ENCODE measurements around the gene DNAJC18. TPM values are rescaled to one million over a fixed set of nuclear protein-coding genes. Genes with fewer than 3 reads are reported as not detected.

Gene DNAJC18
- total and polyA plus RNA-seq, 5 experiments from 2014 or later = 2.8 to 9.1 (median 5.1) TPM

DNA sequence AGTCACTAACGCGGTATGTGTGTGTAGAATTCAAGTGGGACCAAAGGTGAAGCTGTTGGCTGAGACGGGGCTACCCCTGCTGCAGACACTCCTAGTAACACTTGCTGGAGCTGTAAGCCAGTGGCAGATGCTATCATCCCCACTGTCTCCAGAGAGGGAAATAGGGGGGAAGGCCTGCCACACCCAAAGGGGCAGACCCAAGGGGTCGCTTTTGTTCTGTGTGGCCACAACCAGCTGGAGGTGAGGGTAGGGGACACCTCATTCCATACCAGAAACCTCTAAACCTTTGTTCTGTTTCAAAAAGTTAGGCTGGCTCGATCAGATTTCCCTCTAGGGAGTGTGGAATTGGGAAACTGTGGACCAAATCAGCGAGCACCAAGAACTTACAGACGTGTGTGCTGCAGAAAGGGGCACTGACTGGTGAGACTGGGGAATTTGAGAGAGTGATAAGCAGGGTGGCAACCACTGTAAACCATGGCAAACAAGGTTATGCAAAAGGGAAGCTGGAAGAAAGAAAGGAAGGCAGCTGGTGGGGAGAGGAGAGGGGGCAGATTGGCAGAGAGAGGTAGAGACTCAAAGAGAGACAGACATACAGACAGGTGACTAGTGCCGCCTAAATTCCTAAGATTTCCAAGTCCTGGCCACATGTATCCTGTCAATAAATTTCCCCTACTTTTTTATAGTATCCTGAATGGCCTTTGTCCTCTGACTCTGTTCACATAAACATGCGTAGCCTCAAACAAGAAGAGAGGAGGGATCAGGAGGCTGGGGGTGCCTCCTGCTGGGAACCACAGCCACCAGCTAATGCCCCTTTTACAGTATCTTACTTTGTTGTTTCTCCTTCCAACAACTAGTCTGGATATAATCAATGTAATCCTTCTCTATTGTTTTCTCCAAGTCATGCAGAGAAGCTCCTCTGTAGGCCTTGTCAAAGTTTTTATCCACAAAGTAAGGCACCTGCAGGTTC, 19.8 kb downstream of the DNAJC18 start:
- H3K9me3 Mint-ChIP-seq = no peaks in the 10 kb centered on the region
- no peak for DNase-seq
- H3K27ac Mint-ChIP-seq = no peak overlapping the region
- H3K4me3 Mint-ChIP-seq = no peak overlapping the region
- no peak for ATAC-seq
- POLR2A ChIA-PET = interaction anchor here (0.5 to 4.0 kb wide), 4 partner anchors 57 to 103 kb away, joined by 3 to 50 read pairs (median 6); no protein-coding TSS in a partner anchor
- peaks cover 0 to 46% (median 32%) of the 10 kb centered on the region in 3 donors for H3K36me3 Mint-ChIP-seq
- H3K4me1 Mint-ChIP-seq = peaks cover 4 to 10% (median 6%) of the 10 kb centered on the region in 4 donors
- H3K27me3 Mint-ChIP-seq = no peaks in the 10 kb centered on the region

DNA sequence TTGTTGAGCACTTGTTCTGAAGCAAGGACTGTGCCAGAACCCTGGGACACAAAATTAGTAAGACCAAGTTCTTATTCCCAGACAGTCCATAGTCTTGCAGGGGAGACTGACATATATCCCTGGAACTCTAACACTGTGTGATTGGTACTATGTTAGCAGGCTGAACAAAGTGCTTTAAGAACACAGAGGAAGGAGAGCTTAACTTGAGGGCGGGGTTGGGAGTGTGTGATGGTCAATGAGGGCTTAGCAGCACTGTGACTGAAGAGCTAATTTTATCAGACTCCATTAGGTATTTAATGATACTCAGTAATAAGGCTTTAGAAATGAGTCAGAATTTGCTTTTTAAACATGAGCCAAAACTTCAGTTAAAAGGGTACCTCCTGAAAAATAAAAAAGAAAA, 20.5 kb downstream of the DNAJC18 start:
- H3K36me3 Mint-ChIP-seq = peaks cover 0 to 39% (median 27%) of the 10 kb centered on the region in 3 donors
- H3K27ac Mint-ChIP-seq = peak overlapping the region in 1 of 10 donors; percentile 47
- peaks cover 4 to 10% (median 6%) of the 10 kb centered on the region in 4 donors for H3K4me1 Mint-ChIP-seq
- POLR2A ChIA-PET = interaction anchor here (0.6 kb wide), 1 partner anchor 58 kb away, joined by 5 read pairs; no protein-coding TSS in a partner anchor
- H3K9me3 Mint-ChIP-seq = no peaks in the 10 kb centered on the region
- DNase-seq (no peak), ATAC-seq (no peak)
- no peaks in the 10 kb centered on the region for H3K27me3 Mint-ChIP-seq
- H3K4me3 Mint-ChIP-seq = no peak overlapping the region

DNA sequence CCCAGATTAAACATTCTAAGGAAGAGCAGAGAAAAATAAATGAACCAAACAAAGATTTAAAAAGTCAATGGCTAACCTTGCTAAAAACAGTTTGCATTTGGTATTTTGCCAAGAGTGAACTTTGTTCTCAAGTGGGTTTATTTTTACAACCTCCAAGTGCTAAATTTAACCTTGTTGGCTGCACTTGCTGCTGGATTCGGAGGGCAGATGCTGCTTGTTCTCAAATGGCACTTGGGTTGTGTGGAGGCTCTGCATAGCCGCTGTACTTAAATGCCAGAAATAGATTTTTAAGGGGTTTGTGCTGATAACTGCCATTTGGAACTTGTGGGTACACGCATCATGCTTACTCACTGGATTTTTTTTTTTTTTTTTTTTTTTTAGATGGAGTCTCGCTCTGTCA, 22.1 kb downstream of the DNAJC18 start:
- H3K27me3 Mint-ChIP-seq = no peaks in the 10 kb centered on the region
- H3K36me3 Mint-ChIP-seq = peaks cover 0 to 37% (median 20%) of the 10 kb centered on the region in 3 donors
- H3K4me3 Mint-ChIP-seq = no peak overlapping the region
- no peaks in the 10 kb centered on the region for H3K9me3 Mint-ChIP-seq
- no peak overlapping the region for H3K27ac Mint-ChIP-seq
- no peak for ATAC-seq
- H3K4me1 Mint-ChIP-seq = peaks cover under 1 to 3% (median 2%) of the 10 kb centered on the region in 4 donors
- no peak for DNase-seq
- POLR2A ChIA-PET = interaction anchor here (0.6 to 0.7 kb wide), 4 partner anchors 14 to 216 kb away, joined by 3 to 7 read pairs (median 3); partner anchors contain the start of gene SPATA24

DNA sequence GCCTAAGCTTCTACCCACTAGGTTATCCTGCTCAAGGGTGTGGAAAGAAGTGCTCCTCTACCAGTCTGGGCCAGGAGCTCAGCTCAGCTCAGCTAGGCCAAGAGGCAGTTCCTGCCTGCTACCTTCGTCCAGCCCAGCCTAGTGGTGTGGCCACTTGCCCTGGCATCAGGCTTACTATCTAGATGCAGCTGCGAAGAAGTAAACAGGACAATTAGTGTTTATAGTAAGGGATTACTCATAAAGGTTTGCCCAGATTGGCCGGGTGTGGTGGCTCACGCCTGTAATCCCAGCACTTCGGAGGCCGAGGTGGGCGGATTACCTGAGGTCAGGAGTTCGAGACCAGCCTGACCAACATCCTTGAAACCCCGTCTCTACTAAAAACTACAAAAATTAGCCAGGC, 22.7 kb downstream of the DNAJC18 start:
- Mint-ChIP-seq H3K4me3 (no peak overlapping the region), H3K27me3 (no peaks in the 10 kb centered on the region), H3K9me3 (no peaks in the 10 kb centered on the region), H3K36me3 (peaks cover 0 to 36% (median 20%) of the 10 kb centered on the region in 3 donors), H3K27ac (peak overlapping the region in 1 of 10 donors; percentile 8), H3K4me1 (peaks cover 0 to 3% (median 1%) of the 10 kb centered on the region in 4 donors)
- ATAC-seq (no peak), DNase-seq (no peak)
- POLR2A ChIA-PET = no interaction called here

DNA sequence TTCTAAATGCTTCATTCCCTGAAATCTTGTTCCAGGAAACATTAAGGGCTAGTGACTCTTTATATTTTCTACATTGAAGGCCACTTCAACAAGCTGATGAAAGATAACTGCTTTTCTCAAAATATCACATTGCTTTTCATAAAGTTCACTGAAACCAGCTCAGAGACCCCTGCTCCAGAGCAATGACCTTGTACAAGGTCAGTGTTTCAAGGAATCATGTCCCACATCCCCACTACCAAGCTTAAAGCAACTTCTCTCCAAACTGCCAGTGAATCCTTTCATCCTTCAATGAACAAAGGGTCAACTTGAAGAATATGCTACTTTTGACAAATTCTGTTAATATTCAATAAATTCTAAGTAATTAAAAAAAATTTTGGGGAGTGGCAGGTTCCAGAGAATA, 23.5 kb downstream of the DNAJC18 start:
- no peak for DNase-seq
- no peak for ATAC-seq
- POLR2A ChIA-PET = no interaction called here
- Mint-ChIP-seq H3K4me3 (no peak overlapping the region), H3K9me3 (no peaks in the 10 kb centered on the region), H3K27me3 (no peaks in the 10 kb centered on the region), H3K4me1 (peaks cover 0 to 3% (median 2%) of the 10 kb centered on the region in 4 donors), H3K36me3 (peaks cover 0 to 34% (median 20%) of the 10 kb centered on the region in 3 donors), H3K27ac (no peak overlapping the region)

DNA sequence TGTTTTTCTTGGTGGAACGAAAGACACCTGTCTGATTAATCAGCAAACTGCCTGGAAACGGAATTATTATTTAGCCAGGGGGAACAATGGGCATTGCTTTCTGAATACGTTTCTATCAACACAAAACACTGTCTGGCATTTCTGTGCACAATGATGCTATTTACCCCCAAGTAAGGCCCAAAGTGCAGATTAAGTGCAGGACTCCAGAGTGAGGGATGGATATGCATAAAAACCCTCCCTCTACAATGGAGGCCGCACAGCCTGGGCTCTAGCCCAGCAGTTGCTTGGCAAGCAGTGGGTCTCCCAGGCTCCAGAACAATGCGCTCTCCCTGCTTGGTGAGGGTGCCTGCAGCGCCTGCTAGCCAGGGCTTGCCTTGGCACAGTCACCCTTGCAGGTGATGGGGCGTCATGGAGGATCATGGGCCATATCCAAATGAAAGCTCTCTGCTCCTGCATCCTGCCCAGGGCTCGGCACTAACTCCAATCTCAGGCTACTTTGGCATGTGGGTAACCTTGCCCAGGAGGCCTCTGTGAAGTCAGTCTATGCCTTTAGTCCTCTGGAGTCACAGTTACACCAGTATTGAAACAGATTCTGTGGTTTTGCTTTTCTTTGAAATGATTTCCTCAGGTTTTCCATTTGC, 24.0 kb downstream of the DNAJC18 start:
- no peaks in the 10 kb centered on the region for H3K27me3 Mint-ChIP-seq
- no peaks in the 10 kb centered on the region for H3K9me3 Mint-ChIP-seq
- ATAC-seq (no peak), DNase-seq (no peak)
- H3K36me3 Mint-ChIP-seq = peaks cover 0 to 28% (median 20%) of the 10 kb centered on the region in 3 donors
- no peak overlapping the region for H3K27ac Mint-ChIP-seq
- H3K4me3 Mint-ChIP-seq = no peak overlapping the region
- H3K4me1 Mint-ChIP-seq = peaks cover 0 to 3% (median 2%) of the 10 kb centered on the region in 4 donors
- POLR2A ChIA-PET = no interaction called here

DNA sequence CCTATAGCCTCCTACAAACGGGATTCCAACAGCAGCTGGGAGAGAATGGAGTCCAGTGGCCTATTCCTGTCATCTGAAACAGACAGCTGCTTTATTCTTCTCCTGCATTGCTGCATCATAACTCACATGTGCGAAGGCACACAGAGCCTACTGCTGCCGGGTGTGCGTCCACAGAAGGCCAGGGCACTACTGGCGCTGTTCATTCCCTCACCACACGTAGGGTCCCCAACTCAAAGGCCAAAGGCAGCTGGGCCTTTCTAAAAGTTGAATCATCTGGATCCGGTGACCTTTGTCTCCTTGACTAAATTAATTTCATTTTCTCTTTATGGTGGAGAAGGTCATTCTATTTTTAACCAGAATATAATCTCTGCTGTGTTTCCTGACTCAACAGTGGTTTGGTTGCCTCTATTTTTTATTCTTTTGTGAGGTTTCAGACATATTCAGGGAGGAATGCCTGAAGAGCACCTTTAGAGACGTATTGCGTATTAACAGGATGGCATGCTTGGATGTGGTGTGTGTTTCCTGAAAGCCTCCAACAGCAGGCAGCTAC, 24.7 kb downstream of the DNAJC18 start:
- Mint-ChIP-seq H3K27ac (peak overlapping the region in 1 of 10 donors; percentile 62), H3K4me1 (peaks cover 0 to 3% (median 2%) of the 10 kb centered on the region in 4 donors), H3K36me3 (peaks cover 0 to 22% (median 16%) of the 10 kb centered on the region in 3 donors), H3K27me3 (no peaks in the 10 kb centered on the region), H3K4me3 (no peak overlapping the region), H3K9me3 (no peaks in the 10 kb centered on the region)
- peak in 1 of 10 donors; percentile 16 for DNase-seq
- POLR2A ChIA-PET = interaction anchor here (1.0 kb wide), 1 partner anchor 223 kb away, joined by 3 read pairs; no protein-coding TSS in a partner anchor
- ATAC-seq = peak in 1 of 2 donors; percentile 33

DNA sequence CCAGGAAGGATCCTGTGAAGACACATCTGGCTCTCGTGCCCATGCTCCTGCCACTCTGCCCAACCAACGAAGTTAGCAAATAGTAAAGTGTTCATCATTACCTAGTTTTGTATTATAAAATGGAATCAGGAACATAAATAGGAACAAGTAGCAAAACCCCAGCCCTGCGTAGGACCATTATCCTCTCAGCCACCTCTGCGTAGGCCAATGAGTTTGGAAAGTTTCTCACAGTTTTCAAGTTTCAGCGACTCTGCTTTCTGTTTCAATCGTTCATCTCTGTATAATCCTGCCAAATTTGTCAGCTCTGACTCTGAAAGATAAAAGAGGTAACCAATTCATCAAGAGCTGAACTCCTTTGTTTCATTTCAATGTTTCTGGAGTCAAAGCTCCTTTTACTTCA, 25.4 kb downstream of the DNAJC18 start:
- H3K36me3 Mint-ChIP-seq = peaks cover 0 to 15% (median 10%) of the 10 kb centered on the region in 3 donors
- POLR2A ChIA-PET = interaction anchor here (1.0 kb wide), 1 partner anchor 224 kb away, joined by 3 read pairs; no protein-coding TSS in a partner anchor
- DNase-seq = no peak
- peaks cover 0 to 3% (median 2%) of the 10 kb centered on the region in 4 donors for H3K4me1 Mint-ChIP-seq
- H3K27me3 Mint-ChIP-seq = no peaks in the 10 kb centered on the region
- H3K4me3 Mint-ChIP-seq = no peak overlapping the region
- no peak overlapping the region for H3K27ac Mint-ChIP-seq
- no peak for ATAC-seq
- H3K9me3 Mint-ChIP-seq = no peaks in the 10 kb centered on the region

DNA sequence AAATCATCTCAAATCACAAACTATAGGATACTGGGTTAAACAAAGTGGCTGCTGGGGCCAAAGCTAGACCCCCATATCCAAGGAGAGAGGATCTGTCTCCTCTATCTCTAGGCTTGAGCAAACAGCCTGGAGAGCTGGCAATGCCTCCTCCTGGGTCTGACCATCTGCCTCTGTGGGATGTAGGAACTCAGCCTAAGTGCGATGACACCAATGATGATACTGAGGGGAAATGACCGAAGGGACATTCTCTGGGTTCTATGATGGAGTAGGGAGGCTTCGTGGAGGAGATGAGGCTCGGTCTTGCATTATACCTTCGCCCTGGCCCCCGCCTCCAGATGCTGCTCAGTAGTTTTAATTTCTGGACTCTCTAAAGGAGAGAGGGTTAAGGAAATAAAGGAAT, 26.2 kb downstream of the DNAJC18 start:
- H3K27ac Mint-ChIP-seq = peak overlapping the region in 1 of 10 donors; percentile 48
- H3K27me3 Mint-ChIP-seq = no peaks in the 10 kb centered on the region
- DNase-seq (no peak), ATAC-seq (no peak)
- H3K9me3 Mint-ChIP-seq = no peaks in the 10 kb centered on the region
- H3K4me3 Mint-ChIP-seq = no peak overlapping the region
- POLR2A ChIA-PET = interaction anchor here (0.6 kb wide), 1 partner anchor 8 kb away, joined by 4 read pairs; no protein-coding TSS in a partner anchor
- peaks cover 0 to 4% (median 2%) of the 10 kb centered on the region in 4 donors for H3K4me1 Mint-ChIP-seq
- H3K36me3 Mint-ChIP-seq = peaks cover 0 to 9% (median 3%) of the 10 kb centered on the region in 3 donors

DNA sequence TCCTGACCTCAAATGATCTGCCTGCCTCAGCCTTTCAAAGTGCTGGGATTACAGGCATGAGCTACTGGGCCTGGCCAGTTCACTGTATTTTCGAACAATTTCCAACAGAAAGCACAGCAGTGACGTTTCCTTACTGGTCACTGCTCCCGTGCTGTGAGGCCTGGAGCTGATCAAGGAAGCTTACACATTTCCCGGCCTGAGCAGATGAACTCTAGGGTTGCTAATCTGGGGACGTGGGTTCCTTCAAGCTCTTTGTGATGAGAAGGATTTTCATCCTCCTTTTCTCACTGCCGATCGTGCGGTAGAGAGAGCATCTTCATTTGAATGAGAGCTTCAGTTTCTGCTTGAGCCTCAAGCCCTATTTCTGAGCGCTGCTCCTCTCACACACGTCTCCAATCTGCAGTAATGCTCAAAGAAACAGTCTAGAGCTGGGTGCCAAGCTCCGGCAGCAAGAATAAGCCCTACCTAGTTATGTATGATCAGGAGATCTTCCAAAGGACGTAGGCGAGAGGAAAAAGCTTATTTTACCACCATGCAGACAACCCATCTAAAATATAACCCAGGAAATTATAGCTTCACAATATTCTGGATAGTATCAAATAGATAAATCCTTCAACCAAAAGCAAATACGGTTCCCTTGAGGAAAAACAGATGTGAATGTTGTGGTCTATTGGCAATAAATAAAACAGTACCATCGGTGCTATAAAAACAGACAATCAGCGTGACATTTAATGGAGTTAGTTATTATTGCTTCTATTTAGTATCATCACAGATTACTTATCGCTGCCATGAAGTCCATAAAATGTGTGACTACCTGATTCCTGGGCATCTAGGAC, 28.1 kb downstream of the DNAJC18 start:
- no peaks in the 10 kb centered on the region for H3K9me3 Mint-ChIP-seq
- ATAC-seq = no peak
- POLR2A ChIA-PET = interaction anchor here (0.6 to 1.1 kb wide), 3 partner anchors 17 to 132 kb away, joined by 3 to 5 read pairs (median 3); no protein-coding TSS in a partner anchor
- DNase-seq = no peak
- H3K27me3 Mint-ChIP-seq = no peaks in the 10 kb centered on the region
- H3K36me3 Mint-ChIP-seq = peaks cover 0 to 7% (median 0%) of the 10 kb centered on the region in 3 donors
- H3K4me1 Mint-ChIP-seq = peaks cover 8 to 17% (median 10%) of the 10 kb centered on the region in 4 donors
- H3K27ac Mint-ChIP-seq = no peak overlapping the region
- H3K4me3 Mint-ChIP-seq = no peak overlapping the region

DNA sequence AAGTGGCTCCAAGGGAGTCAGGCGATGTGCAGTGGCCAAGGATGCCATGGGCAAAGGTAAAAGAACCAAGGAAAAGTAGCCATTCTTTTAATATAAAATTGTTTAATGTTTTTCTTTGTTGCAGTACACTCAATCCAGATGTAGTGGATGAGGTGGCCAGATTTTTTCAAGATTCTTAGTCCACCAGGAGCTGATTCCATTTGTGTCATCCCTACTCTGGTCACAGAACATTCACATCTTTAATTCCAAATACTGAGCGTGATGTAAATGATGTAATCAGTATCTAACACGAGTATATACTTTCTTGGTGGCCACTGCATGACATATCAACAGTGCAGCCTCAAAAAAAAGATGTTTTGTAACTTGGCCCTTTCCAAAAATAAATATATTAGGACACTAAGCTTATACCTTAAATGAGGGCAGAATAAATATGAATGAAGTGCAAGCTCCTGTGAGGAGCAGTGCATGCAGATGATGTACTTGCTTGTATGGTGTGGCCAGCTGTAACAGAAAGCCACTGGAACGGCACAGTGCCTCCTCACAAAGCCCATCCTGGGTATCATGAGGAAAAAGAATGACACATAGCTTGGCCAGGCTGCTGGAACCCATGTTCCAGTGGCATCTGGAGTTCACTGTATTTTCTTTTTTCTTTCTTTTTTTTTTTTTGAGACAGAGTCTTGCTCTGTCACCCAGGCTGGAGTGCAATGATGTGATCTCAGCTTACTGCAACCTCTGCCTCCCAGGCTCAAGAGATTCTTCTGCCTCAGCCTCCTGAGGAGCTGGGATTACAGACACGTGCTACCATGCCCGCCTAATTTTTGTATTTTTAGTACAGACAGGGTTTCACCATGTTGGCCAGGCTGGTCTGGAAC, 29.0 kb downstream of the DNAJC18 start:
- Mint-ChIP-seq H3K27me3 (no peaks in the 10 kb centered on the region), H3K27ac (no peak overlapping the region), H3K36me3 (peaks cover 0 to 7% (median 0%) of the 10 kb centered on the region in 3 donors), H3K4me3 (no peak overlapping the region), H3K4me1 (peaks cover 8 to 17% (median 10%) of the 10 kb centered on the region in 4 donors), H3K9me3 (no peaks in the 10 kb centered on the region)
- ATAC-seq (no peak), DNase-seq (no peak)
- POLR2A ChIA-PET = interaction anchor here (0.6 to 1.1 kb wide), 4 partner anchors 16 to 133 kb away, joined by 3 to 5 read pairs (median 3); partner anchors contain the start of gene PAIP2

All from naive thymus-derived CD8-positive, alpha-beta T cell (primary cell).